ENCODE results near the gene IL1RAPL1.

Gene IL1RAPL1

GRCh38 chrX:29143356-29143755 is 556.1 kb downstream of the IL1RAPL1 start:
- no peak for DNase-seq

GRCh38 chrX:29143756-29144155 is 556.5 kb downstream of the IL1RAPL1 start:
- DNase-seq, result no peak

DNA sequence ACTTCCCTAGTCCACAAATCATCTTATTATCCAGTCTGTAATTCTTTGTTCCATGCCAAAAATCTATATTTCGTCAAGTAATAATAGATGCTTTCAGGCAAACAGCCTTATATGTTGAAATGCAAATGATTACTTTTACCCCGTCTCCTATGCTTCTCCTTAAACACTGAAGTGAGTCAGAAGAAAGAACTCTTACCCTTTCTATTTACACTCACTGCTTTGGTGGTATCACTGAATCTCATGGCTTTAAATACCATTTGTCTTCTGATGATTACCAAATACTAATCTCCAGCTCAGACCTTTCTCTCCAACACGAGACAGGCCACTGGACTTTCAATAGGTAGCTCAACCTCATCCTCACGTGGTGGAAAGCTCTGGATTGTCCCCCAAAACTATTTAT is 558.1 kb downstream of the IL1RAPL1 start:
- DNase-seq, result no peak

- DNase-seq, result no peak
Observed at GRCh38 chrX:29148511-29148910, 561.3 kb downstream of the IL1RAPL1 start.

GRCh38 chrX:29155286-29155685 is 568.0 kb downstream of the IL1RAPL1 start:
- DNase-seq, result no peak

GRCh38 chrX:29172880-29173279 is 585.6 kb downstream of the IL1RAPL1 start:
- no peak for DNase-seq

DNA sequence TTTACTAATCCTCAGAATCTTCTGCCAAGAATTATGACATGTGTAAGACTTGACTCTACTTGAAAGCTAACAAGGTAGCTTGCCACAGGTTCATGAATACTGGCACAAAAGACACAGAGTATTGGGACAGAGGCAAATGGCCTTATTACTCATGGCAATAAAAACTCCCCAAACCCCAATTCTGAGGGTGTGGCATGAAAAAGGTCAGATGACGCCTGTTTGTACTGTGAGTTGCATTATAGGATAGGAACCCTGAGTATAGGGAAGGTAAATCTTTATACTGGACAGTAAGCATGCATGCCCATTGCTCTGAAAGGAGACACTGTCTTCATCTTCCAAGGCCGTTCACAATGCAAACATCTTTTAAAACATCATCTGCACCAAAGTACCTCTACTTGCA is 600.0 kb downstream of the IL1RAPL1 start:
- no peak for DNase-seq

- no peak for DNase-seq
Observed at GRCh38 chrX:29196501-29196900, 609.3 kb downstream of the IL1RAPL1 start.

DNA sequence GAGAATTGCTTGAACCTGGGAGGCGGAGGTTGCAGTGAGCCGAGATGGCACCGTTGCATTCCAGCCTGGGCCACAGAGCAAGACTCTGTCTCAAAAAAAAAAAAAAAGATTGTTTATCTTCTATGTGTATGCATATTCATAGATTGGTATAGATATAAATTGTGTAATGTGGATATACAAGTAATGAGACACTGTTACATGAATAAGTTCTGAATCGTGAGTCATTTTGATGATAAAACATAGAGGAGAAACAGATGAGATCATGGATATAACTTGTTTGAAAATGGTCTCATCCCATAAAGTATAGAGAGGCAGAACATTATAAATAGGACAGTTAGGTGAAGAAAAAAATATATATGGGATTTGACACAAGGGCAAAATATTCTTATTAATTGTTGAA is 628.0 kb downstream of the IL1RAPL1 start:
- DNase-seq, result no peak

DNA sequence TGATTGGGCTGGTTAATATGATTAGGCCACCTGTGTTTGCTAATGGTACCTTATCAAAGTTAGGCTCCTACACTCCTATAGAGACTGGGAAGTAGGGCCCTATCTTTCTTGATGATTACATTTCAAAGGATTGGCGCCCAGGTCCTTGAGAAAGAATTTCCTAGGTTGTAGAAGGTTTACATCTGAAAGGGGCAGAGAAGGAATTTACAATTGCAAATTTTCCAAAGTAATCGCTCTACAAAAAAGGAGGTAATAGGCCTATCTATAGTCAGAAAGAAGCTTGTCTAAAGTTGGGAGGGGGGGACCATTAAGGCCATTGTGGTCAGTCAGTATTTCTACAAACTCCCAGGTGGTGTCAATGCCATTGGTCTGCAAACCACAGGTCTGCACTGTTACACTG is 638.4 kb downstream of the IL1RAPL1 start:
- no peak for DNase-seq

- no peak for DNase-seq
Observed at GRCh38 chrX:29229802-29230201, 642.6 kb downstream of the IL1RAPL1 start.

DNA sequence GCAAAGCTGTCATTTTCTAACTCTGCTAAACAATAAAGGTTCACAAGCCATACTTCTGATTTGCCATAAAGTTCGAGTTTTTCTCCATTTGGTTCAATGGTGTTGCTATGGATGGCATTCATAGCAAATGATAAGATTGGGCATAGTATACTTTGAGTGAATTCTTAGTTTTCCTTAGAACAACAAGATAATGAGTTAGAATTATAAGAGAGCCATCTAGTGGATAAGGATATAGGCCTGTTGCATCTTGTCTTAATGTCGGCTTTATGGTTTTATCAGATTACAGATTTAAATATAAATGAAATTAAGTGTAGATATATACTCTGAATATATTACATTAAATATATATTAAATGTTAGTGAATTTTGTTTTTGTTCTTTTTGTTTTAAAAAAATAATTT is 644.6 kb downstream of the IL1RAPL1 start:
- DNase-seq, result no peak

DNA sequence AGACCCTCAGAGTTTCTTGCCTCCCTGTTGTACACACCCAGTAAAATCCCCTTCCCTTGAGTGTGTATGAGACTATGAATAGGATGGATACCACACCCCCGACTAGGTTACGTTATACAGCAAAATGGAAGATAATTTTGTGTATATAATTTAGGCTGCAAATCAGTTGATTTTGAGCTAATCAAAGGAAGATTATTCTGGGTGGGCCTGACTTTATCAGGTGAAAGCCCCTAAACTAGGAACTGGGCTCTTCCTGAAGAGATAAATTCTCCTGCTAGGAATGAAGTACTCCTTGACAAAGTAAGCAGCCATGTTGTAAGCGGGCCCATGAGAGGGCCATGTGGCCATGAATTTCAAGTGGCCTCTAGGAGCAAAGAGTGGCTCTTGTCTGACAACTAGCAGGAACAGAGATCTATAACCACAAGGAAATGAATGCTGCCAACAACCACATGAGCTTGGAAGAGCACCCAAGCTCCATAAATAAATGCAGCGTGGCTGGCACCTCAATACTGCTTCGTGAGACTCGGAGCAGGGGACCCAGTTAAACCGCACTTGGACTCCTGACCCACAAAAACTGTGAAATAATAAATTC is 646.4 kb downstream of the IL1RAPL1 start:
- no peak for DNase-seq

DNA sequence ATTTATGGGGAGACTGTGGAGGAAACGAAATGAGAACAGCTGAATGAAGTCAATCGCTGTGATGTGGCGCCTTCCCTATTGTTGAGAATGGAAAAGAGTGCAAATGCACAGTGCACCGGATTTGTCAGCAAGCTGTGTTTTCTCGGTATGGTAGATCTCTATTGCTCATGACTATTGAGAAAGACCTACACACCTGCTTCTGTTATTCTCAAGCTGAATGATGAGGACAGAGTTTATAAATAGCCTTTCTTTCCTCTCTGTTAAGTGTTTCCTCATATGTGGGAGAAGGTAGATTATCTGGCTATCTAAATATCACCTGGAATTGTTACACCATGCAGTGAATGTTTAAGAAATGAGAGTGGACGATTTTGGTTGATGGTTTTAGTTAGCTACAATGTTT is 650.7 kb downstream of the IL1RAPL1 start:
- DNase-seq, result no peak

DNA sequence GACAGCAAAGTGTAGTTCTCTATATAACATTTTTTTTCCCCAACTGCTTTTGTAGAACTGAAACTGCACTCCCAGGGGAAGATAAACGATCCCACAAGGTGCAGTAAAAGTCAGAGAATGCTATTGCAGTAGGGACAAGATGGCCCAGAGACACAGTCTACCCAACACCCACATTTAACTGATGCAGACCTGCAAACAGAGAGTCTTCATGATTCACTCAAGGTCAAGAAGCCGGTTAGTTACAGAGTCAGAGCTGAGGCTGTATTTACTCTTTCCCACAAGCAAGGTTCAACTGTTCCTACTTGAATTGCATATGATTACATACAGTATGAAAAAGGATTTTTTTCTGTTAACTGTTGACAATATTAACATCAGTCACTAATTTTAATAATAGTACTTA is 654.6 kb downstream of the IL1RAPL1 start:
- DNase-seq, result no peak

DNA sequence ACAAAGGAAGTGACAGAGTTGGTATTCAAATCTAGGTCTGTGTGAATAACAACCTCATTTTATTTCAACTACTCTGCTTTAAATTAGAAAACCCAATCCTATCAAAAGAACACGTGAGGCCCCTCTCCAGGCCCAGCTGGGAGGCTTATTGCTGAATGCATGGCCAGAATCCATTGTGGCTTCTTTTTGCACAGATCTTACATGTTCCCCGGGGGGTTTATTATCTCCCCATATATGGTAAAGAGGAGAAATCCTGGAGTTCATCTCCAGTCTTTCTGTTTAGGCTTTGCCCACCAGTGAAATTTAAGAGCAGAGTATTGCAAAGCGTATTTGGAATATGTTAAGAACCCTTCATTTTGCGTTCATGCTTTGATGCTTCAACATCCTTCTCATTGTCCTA is 655.6 kb downstream of the IL1RAPL1 start:
- DNase-seq, result no peak

DNA sequence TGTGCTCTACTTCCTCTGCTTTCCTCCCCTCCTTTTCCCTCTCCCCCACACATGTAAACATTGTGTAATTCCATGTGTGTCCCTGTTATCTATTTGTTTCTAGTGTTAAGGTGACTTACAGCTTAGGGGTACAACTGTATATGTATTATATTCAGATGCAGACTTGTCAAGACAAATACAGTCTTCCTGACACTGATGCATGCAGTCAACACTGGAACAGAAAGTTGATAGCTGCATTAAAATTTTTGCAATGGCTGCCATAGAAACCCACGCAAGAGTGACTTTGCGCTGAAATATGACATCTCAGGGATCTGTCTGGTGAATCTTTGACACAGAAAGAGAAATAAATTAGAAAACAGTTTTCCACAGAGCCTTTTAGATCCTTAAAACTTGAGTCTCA is 656.7 kb downstream of the IL1RAPL1 start:
- DNase-seq, result no peak

- DNase-seq, result no peak
Observed at GRCh38 chrX:29254515-29254914, 667.3 kb downstream of the IL1RAPL1 start.

- no peak for DNase-seq
Observed at GRCh38 chrX:29257521-29257920, 670.3 kb downstream of the IL1RAPL1 start.

DNA sequence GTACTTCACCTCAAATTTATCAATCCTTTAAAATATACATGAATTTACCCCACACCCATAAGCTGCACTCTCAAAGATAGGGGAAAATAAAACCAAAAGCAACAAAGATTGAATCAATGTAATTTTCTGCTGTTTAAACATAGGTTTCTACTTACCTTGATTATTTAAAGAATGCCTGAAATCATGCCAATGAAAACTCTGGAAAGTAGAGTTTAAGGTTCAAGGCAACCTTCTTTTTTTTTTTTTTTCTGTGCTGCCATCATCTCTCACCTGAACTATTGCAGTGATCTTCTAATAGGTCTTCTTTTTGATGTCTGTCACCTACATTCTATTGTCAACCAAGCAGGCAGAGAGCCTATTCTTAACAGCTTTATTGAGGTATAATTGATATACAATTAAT is 682.1 kb downstream of the IL1RAPL1 start:
- DNase-seq, result no peak

- DNase-seq, result no peak
Observed at GRCh38 chrX:29274517-29274916, 687.3 kb downstream of the IL1RAPL1 start.

DNA sequence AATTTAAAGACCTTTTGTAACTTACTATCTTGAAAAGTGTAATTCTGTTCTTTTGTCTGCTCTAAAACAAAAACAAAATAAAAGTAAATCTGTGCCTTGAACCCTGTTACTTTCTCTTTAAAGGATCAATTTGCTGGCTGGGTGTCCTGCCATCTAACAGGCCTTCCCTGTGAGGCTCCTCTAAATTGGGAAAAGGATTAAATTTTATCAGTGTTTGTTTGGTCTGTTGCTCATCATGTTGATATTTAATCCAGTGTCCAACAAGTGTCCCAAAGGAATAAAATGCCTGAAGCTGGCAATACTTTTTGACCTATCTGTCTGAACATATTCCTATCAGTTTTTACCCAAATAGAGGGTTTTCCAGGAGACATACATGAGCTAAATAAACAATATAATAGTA is 688.7 kb downstream of the IL1RAPL1 start:
- DNase-seq, result no peak

GRCh38 chrX:29281078-29281742 is 694.0 kb downstream of the IL1RAPL1 start:
- no peak for DNase-seq

GRCh38 chrX:29285664-29286063 is 698.4 kb downstream of the IL1RAPL1 start:
- DNase-seq, result no peak

Data from CD4-positive, alpha-beta T cell treated with Interleukin-1 beta for 1 hour (primary cell).